Neural cell (in vitro differentiated cells): ENCODE results near the gene MAT2A. TPM values are rescaled to one million over a fixed set of nuclear protein-coding genes. Genes with fewer than 3 reads are reported as not detected.
A peak's percentile ranks its signal among the peaks of the same experiment; 100 is the strongest.

Experiments
- H2AFZ ChIP-seq: fragments of 200-600, 300-800 bp; sonication (generic), shearing (Covaris generic); 2 replicates; pipeline ENCODE4 v1.6.0; 2014; ENCODE audit warnings: low read depth, mild to moderate bottlenecking, antibody characterized with exemption, low read length, moderate library complexity
- H3F3A ChIP-seq: fragments of 200-600 bp; shearing (Covaris generic); 2 replicates; pipeline ENCODE4 v1.6.1; 2016; ENCODE audit warnings: mild to moderate bottlenecking, moderate library complexity, mixed read lengths, antibody characterized with exemption, low read length; ENCODE audit not compliant: insufficient read depth, poor library complexity, severe bottlenecking
- H3K27ac ChIP-seq: fragments of 200-600, 300-800 bp; sonication (generic), shearing (Covaris generic); 2 replicates; pipeline ENCODE4 v1.5.1; 2014; ENCODE audit warnings: mild to moderate bottlenecking, low read length, moderate library complexity
- H3K27me3 ChIP-seq: fragments of 300-800, 200-600 bp; sonication (generic), shearing (Covaris generic); 2 replicates; pipeline ENCODE4 v1.6.0; 2014; ENCODE audit warnings: mild to moderate bottlenecking, low read depth, low read length, moderate library complexity; ENCODE audit not compliant: insufficient read depth
- H3K36me3 ChIP-seq: fragments of 300-800, 200-600 bp; sonication (generic), shearing (Covaris generic); 2 replicates; pipeline ENCODE4 v1.5.1; 2014; ENCODE audit warnings: mild to moderate bottlenecking, antibody characterized with exemption, low read length, moderate library complexity; ENCODE audit not compliant: insufficient read depth
- H3K4me2 ChIP-seq: fragments of 300-800, 200-600 bp; sonication (generic), shearing (Covaris generic); 2 replicates; pipeline ENCODE4 v1.6.0; 2014; ENCODE audit warnings: mild to moderate bottlenecking, low read length
- H3K4me3 ChIP-seq: fragments of 300-800, 200-600 bp; sonication (generic), shearing (Covaris generic); 2 replicates; pipeline ENCODE4 v1.5.1; 2014; ENCODE audit warnings: mild to moderate bottlenecking, low read length, moderate library complexity
- H3K79me2 ChIP-seq: fragments of 200-600 bp; shearing (Covaris generic); replicated peaks from 2 replicates; pipeline ENCODE4 v1.6.0; 2014; ENCODE audit warnings: mild to moderate bottlenecking, low read length, moderate library complexity; ENCODE audit not compliant: insufficient read depth
- H3K9ac ChIP-seq: fragments of 300-800, 200-600 bp; sonication (generic), shearing (Covaris generic); 2 replicates; pipeline ENCODE4 v1.6.1; 2016; ENCODE audit warnings: mild to moderate bottlenecking, low read length, mixed read lengths
- H3K9me2 ChIP-seq: fragments of 200-600 bp; shearing (Covaris generic); 2 replicates; pipeline ENCODE4 v1.6.1; 2016; ENCODE audit warnings: mild to moderate bottlenecking, low read length, mixed read lengths; ENCODE audit not compliant: insufficient read depth
- H3K9me3 ChIP-seq: fragments of 200-600, 300-800 bp; sonication (generic), shearing (Covaris generic); 2 replicates; pipeline ENCODE4 v1.6.1; 2016; ENCODE audit warnings: mild to moderate bottlenecking, mixed run types, low read length, moderate library complexity, mixed read lengths
- H4K20me1 ChIP-seq: fragments of 200-600 bp; shearing (Covaris generic); 2 replicates; pipeline ENCODE4 v1.6.1; 2016; ENCODE audit warnings: mild to moderate bottlenecking, mixed run types; ENCODE audit not compliant: insufficient read depth
- EP300 ChIP-seq: fragments of 450-650 bp; conservative IDR thresholded peaks from 2 replicates; pipeline ENCODE4 v1.6.1; 2014; ENCODE audit warnings: antibody characterized with exemption, mild to moderate bottlenecking, moderate library complexity; ENCODE audit not compliant: poor library complexity, severe bottlenecking
- EZH2 ChIP-seq: fragments of 200-600, 300-800 bp; shearing (Covaris generic), sonication (generic); IDR thresholded peaks from 2 replicates; pipeline ENCODE4 v1.6.1; 2014; ENCODE audit warnings: antibody characterized with exemption, low read length, borderline replicate concordance, mild to moderate bottlenecking; ENCODE audit not compliant: insufficient read depth, poor library complexity, severe bottlenecking
- MXI1 ChIP-seq: fragments of 450-650 bp; conservative IDR thresholded peaks from 2 replicates; pipeline ENCODE4 v1.6.1; 2014; ENCODE audit warnings: antibody characterized with exemption, mild to moderate bottlenecking; ENCODE audit not compliant: poor library complexity, severe bottlenecking
- POLR2AphosphoS5 ChIP-seq: IDR thresholded peaks from 2 replicates; pipeline ENCODE4 v1.6.1; 2012
- RAD21 ChIP-seq: fragments of 450-650 bp; conservative IDR thresholded peaks from 2 replicates; pipeline ENCODE4 v1.6.1; 2014; ENCODE audit warnings: antibody characterized with exemption, mild to moderate bottlenecking, moderate library complexity
- SMC3 ChIP-seq: fragments of 450-650 bp; conservative IDR thresholded peaks from 2 replicates; pipeline ENCODE4 v1.6.1; 2014; ENCODE audit warnings: antibody characterized with exemption, mild to moderate bottlenecking, moderate library complexity; ENCODE audit not compliant: poor library complexity
- TAF1 ChIP-seq: IDR thresholded peaks from 2 replicates; pipeline ENCODE4 v1.6.1; 2012; ENCODE audit warnings: low read depth
- polyA plus RNA-seq: library from polyadenylated mRNA; depleted of rRNA; stranded (reverse); fragments of >200 nt; gene quantifications from 2 replicates; pipeline ENCODE4 v1.2.3, GENCODE V29; 2014
- TF ChIP-seq, protein P1 (sequence below): fragments of 450-650 bp; IDR thresholded peaks from 2 replicates; pipeline ENCODE4 v1.5.1; 2014; ENCODE audit warnings: antibody characterized with exemption, mild to moderate bottlenecking, moderate library complexity; ENCODE audit not compliant: poor library complexity, severe bottlenecking
- TF ChIP-seq, protein P2 (sequence below): IDR thresholded peaks from 2 replicates; pipeline ENCODE4 v1.6.1; 2012; ENCODE audit warnings: borderline replicate concordance

MAT2A gene
- polyA plus RNA-seq, 1 donor from 2014 or later: 230 TPM

DNA sequence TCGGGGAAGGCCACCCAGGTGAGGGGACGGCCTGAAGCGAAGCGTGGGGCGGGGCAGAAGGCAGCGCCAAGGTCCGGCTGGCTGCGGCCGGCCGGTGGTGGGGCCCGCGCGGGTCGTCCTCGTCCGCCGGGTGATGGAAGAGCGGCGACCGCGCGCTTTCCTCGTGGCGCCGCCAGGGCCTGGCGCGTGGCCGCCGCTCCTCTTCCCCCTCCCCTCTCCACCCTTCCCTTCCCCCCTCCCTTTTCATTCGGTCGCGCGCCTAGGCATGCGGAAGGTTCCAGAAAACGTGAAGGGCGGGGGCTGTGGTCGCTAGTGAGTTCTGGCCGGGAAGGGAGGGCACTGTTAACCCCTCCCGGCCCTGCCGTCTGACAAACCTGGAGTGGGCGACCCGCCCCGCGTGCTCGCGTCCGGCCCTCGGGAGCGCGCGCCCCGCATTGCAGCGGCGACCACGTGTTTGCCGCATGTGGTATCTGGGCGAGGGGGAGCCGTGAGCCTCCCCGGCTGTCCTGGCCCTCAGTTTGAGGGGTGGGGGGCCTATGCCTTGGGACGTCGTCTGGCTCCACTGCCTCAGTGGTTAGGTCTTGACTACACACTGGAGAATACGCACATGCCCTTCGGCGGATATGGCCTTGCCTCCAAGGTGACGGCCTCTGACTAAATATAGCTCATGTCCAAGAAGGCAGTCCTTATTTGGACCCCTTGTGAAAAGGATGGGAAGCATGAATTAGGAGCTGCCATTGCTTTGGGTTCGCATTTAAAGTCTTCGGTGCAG lies 579 bp downstream of the MAT2A start:
- H4K20me1 ChIP-seq: peaks cover 23% of the 10 kb centered on the region
- peak overlapping the region; percentile 91 for H3K4me3 ChIP-seq

DNA sequence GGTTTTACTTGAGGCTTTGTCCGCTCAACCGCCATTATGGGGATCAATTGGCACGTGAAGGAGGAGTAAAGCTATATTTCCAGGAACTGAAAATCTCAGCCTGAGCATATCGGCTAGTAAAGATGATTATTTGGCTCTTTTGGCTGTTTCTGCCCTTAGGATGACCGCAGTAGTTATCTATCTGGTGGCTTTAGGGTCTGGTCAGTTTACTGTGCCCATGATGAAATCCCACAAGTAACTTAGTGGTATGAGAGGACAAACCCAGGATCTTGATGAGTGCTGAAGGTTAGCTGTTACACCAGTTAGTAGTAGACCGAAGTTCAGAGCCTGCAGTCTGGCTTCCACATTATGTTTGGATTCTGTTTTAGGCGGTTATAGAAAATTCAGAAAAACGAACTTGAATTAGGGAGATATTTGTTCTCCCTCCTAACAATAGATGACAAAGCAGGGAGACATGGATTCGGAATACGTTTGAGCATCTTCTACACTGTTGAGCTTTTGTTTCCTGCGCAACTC lies 1.2 kb downstream of the MAT2A start:
- no peaks in the 10 kb centered on the region for H3K9me3 ChIP-seq
- peaks cover 6% of the 10 kb centered on the region for H3F3A ChIP-seq
- H3K27ac ChIP-seq: peak overlapping the region; percentile 98
- peak overlapping the region; percentile 99 for H3K9ac ChIP-seq
- H2AFZ ChIP-seq: no peak overlapping the region
- H3K27me3 ChIP-seq: no peaks in the 10 kb centered on the region
- H3K79me2 ChIP-seq: peaks cover 39% of the 10 kb centered on the region
- H3K4me2 ChIP-seq: peak overlapping the region; percentile 85
- H3K4me3 ChIP-seq: peak overlapping the region; percentile 91
- H3K36me3 ChIP-seq: peaks cover 20% of the 10 kb centered on the region
- peaks cover 23% of the 10 kb centered on the region for H4K20me1 ChIP-seq
- H3K9me2 ChIP-seq: no peaks in the 10 kb centered on the region
- TF ChIP-seq SMC3: no peak
- TF ChIP-seq, protein P1, sequence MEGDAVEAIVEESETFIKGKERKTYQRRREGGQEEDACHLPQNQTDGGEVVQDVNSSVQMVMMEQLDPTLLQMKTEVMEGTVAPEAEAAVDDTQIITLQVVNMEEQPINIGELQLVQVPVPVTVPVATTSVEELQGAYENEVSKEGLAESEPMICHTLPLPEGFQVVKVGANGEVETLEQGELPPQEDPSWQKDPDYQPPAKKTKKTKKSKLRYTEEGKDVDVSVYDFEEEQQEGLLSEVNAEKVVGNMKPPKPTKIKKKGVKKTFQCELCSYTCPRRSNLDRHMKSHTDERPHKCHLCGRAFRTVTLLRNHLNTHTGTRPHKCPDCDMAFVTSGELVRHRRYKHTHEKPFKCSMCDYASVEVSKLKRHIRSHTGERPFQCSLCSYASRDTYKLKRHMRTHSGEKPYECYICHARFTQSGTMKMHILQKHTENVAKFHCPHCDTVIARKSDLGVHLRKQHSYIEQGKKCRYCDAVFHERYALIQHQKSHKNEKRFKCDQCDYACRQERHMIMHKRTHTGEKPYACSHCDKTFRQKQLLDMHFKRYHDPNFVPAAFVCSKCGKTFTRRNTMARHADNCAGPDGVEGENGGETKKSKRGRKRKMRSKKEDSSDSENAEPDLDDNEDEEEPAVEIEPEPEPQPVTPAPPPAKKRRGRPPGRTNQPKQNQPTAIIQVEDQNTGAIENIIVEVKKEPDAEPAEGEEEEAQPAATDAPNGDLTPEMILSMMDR: no peak
- TF ChIP-seq EZH2: no peak
- no peak for TF ChIP-seq POLR2AphosphoS5
- TF ChIP-seq, protein P2, sequence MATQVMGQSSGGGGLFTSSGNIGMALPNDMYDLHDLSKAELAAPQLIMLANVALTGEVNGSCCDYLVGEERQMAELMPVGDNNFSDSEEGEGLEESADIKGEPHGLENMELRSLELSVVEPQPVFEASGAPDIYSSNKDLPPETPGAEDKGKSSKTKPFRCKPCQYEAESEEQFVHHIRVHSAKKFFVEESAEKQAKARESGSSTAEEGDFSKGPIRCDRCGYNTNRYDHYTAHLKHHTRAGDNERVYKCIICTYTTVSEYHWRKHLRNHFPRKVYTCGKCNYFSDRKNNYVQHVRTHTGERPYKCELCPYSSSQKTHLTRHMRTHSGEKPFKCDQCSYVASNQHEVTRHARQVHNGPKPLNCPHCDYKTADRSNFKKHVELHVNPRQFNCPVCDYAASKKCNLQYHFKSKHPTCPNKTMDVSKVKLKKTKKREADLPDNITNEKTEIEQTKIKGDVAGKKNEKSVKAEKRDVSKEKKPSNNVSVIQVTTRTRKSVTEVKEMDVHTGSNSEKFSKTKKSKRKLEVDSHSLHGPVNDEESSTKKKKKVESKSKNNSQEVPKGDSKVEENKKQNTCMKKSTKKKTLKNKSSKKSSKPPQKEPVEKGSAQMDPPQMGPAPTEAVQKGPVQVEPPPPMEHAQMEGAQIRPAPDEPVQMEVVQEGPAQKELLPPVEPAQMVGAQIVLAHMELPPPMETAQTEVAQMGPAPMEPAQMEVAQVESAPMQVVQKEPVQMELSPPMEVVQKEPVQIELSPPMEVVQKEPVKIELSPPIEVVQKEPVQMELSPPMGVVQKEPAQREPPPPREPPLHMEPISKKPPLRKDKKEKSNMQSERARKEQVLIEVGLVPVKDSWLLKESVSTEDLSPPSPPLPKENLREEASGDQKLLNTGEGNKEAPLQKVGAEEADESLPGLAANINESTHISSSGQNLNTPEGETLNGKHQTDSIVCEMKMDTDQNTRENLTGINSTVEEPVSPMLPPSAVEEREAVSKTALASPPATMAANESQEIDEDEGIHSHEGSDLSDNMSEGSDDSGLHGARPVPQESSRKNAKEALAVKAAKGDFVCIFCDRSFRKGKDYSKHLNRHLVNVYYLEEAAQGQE: no peak
- TF ChIP-seq MXI1: no peak
- no peak for TF ChIP-seq TAF1
- TF ChIP-seq RAD21: no peak

More for the DNA sequence above, 579 bp downstream of the MAT2A start:
- TF ChIP-seq, protein P1: no peak
- TF ChIP-seq POLR2AphosphoS5 (peak; percentile 21), EZH2 (no peak), EP300 (no peak), SMC3 (no peak), MXI1 (peak; percentile 100), RAD21 (no peak), TAF1 (peak; percentile 13)
- TF ChIP-seq, protein P2: peak; percentile 3
- Histone ChIP-seq H3K9me3 (no peaks in the 10 kb centered on the region), H3K4me2 (peak overlapping the region; percentile 85), H3K9ac (peak overlapping the region; percentile 99), H3K79me2 (peaks cover 39% of the 10 kb centered on the region), H3K27ac (peak overlapping the region; percentile 98), H3F3A (peaks cover 6% of the 10 kb centered on the region), H3K9me2 (no peaks in the 10 kb centered on the region), H3K36me3 (peaks cover 17% of the 10 kb centered on the region), H3K27me3 (no peaks in the 10 kb centered on the region), H2AFZ (no peak overlapping the region)
